Panc1 (cell line): ENCODE results near the gene ZFYVE28.

Experiments
- CTCF ChIP-seq: fragments of 450-650 bp; IDR thresholded peaks from 2 replicates; pipeline ENCODE4 v1.5.1; 2017; ENCODE audit warnings: mild to moderate bottlenecking
- POLR2AphosphoS5 ChIP-seq: IDR thresholded peaks from 2 replicates; pipeline ENCODE4 v1.6.1; 2012; ENCODE audit warnings: mild to moderate bottlenecking, low read depth, low read length, moderate library complexity
- REST ChIP-seq, 2 experiments: IDR thresholded peaks; 2 replicates each; pipeline ENCODE4 v1.6.1; 2011 to 2012; ENCODE audit warnings: low read depth in 2 of 2, control low read depth in 1 of 2, low read length in 1 of 2, mild to moderate bottlenecking in 1 of 2, moderate library complexity in 1 of 2; ENCODE audit not compliant: insufficient read depth in 1 of 2
- SIN3A ChIP-seq: IDR thresholded peaks from 2 replicates; pipeline ENCODE4 v1.6.1; 2012; ENCODE audit warnings: low read depth, mild to moderate bottlenecking, low read length, moderate library complexity, borderline replicate concordance; ENCODE audit not compliant: insufficient read depth
- TCF7L2 ChIP-seq: IDR thresholded peaks from 2 replicates; pipeline ENCODE4 v1.6.1; 2011; ENCODE audit warnings: mild to moderate bottlenecking, low read depth, low read length, inconsistent platforms

- TF ChIP-seq CTCF = no peak
- TF ChIP-seq REST (IDR thresholded peaks at IDR 0.05; ENCODE audit: insufficient read depth in 1 of 2, low read depth in 2 of 2, low read length in 1 of 2) = no peak
- TF ChIP-seq POLR2AphosphoS5 = no peak
- TF ChIP-seq TCF7L2 = no peak
- no peak for TF ChIP-seq SIN3A
Observed at GRCh38 chr4:2437475-2438215, 19.2 kb upstream of the ZFYVE28 start.
